SK-N-SH (cell line): ENCODE measurements around the gene SFMBT2. TPM values are rescaled to one million over a fixed set of nuclear protein-coding genes. Genes with fewer than 3 reads are reported as not detected.

Experiments
- CTCF ChIA-PET: fragments of 300-600, 350-600 bp; formaldehyde crosslinking; extraction: SDS; loops from one replicate; lab custom pipeline; 2021; lab: Yijun Ruan, JAX
- POLR2A ChIA-PET: fragments of 350-600 bp; sonication (Branson Sonifier 250); formaldehyde crosslinking; extraction: SDS; loops from one replicate; lab custom pipeline; 2020; ENCODE audit warnings: antibody characterized with exemption, inconsistent platforms; lab: Yijun Ruan, JAX
- DNase-seq: peaks from one replicate; pipeline ENCODE4 v3.0.0; 2012
- H2AFZ ChIP-seq: fragments of 200-600 bp; sonication (generic); 2 replicates; pipeline ENCODE4 v1.8.1; 2016; ENCODE audit warnings: antibody characterized with exemption, mild to moderate bottlenecking, low read depth
- H3F3A ChIP-seq: fragments of 200-600 bp; sonication (generic); replicated peaks from 2 replicates; pipeline ENCODE3; 2016; ENCODE audit warnings: antibody characterized with exemption, mild to moderate bottlenecking; ENCODE audit not compliant: insufficient read depth
- H3K27ac ChIP-seq, 2 experiments: fragments of 200-500 bp in 1 of 2; fragments of 200-600 bp in 1 of 2; sonication (Bioruptor generic) in 1 of 2; sonication (generic), shearing (Covaris generic) in 1 of 2; 2 replicates each; pipeline versions ENCODE4 v1.5.1 to v1.6.1; 2014 to 2016; ENCODE audit warnings: low read depth in 2 of 2, inconsistent platforms in 1 of 2, low read length in 1 of 2, mild to moderate bottlenecking in 1 of 2, mixed read lengths in 1 of 2
- H3K27me3 ChIP-seq: fragments of 200-600 bp; sonication (generic), shearing (Covaris generic); 2 replicates; pipeline ENCODE4 v1.6.1; 2016; ENCODE audit warnings: mixed run types; ENCODE audit not compliant: insufficient read depth
- H3K36me3 ChIP-seq, 2 experiments: fragments of 200-500 bp in 1 of 2; fragments of 200-600 bp in 1 of 2; sonication (Bioruptor generic) in 1 of 2; sonication (generic) in 1 of 2; replicated peaks in 1 of 2; 2 replicates each; pipeline versions ENCODE3 to v1.5.1; 2014 to 2016; ENCODE audit warnings: low read length in 1 of 2, mild to moderate bottlenecking in 1 of 2; ENCODE audit not compliant: insufficient read depth in 2 of 2, control insufficient read depth in 1 of 2
- H3K4me1 ChIP-seq, 2 experiments: fragments of 200-500 bp in 1 of 2; fragments of 200-600 bp in 1 of 2; sonication (Bioruptor generic) in 1 of 2; sonication (generic), shearing (Covaris generic) in 1 of 2; 2 replicates each; pipeline versions ENCODE4 v1.5.1 to v1.6.1; 2014 to 2016; ENCODE audit warnings: low read depth in 1 of 2, low read length in 1 of 2, mixed run types in 1 of 2; ENCODE audit not compliant: insufficient read depth in 2 of 2, control insufficient read depth in 1 of 2
- H3K4me2 ChIP-seq: fragments of 200-600 bp; sonication (generic), shearing (Covaris generic); 2 replicates; pipeline ENCODE4 v1.6.1; 2017; ENCODE audit warnings: mixed run types
- H3K4me3 ChIP-seq, 2 experiments: fragments of 200-500 bp in 1 of 2; fragments of 200-600 bp in 1 of 2; sonication (Bioruptor generic) in 1 of 2; sonication (generic), shearing (Covaris generic) in 1 of 2; 2 replicates each; pipeline versions ENCODE4 v1.5.1 to v1.8.1; 2014 to 2016; ENCODE audit warnings: low read depth in 2 of 2, inconsistent platforms in 1 of 2, low read length in 1 of 2, mild to moderate bottlenecking in 1 of 2, mixed read lengths in 1 of 2, moderate library complexity in 1 of 2
- H3K79me2 ChIP-seq: fragments of 200-600 bp; sonication (generic); 2 replicates; pipeline ENCODE4 v1.8.1; 2017; ENCODE audit warnings: mild to moderate bottlenecking; ENCODE audit not compliant: insufficient read depth
- H3K9ac ChIP-seq: fragments of 200-600 bp; sonication (generic); 2 replicates; pipeline ENCODE4 v1.6.1; 2017; ENCODE audit warnings: mixed run types
- H3K9me2 ChIP-seq: fragments of 200-600 bp; sonication (generic); 2 replicates; pipeline ENCODE4 v1.6.1; 2017; ENCODE audit warnings: mixed run types
- H3K9me3 ChIP-seq: fragments of 200-600 bp; sonication (generic); 2 replicates; pipeline ENCODE4 v1.6.1; 2017; ENCODE audit warnings: mixed run types, mild to moderate bottlenecking, moderate library complexity
- H4K20me1 ChIP-seq: fragments of 200-600 bp; sonication (generic); 2 replicates; pipeline ENCODE4 v1.6.1; 2017; ENCODE audit warnings: mild to moderate bottlenecking, mixed run types; ENCODE audit not compliant: insufficient read depth
- CTCF ChIP-seq: fragments of 200-600 bp; sonication (generic); IDR thresholded peaks from 2 replicates; pipeline ENCODE4 v1.6.1; 2017; ENCODE audit warnings: antibody characterized with exemption, mild to moderate bottlenecking, moderate library complexity
- EZH2phosphoT487 ChIP-seq: fragments of 200-600 bp; sonication (generic); IDR thresholded peaks from 2 replicates; pipeline ENCODE4 v1.6.1; 2017; ENCODE audit warnings: low read depth, mixed run types, mild to moderate bottlenecking, antibody characterized with exemption, moderate library complexity, borderline replicate concordance
- FOXM1 ChIP-seq: IDR thresholded peaks from 2 replicates; pipeline ENCODE4 v1.4.0; 2012; ENCODE audit warnings: low read depth, mild to moderate bottlenecking
- GABPA ChIP-seq: IDR thresholded peaks from 2 replicates; pipeline ENCODE4 v1.4.0; 2012; ENCODE audit warnings: low read depth, mild to moderate bottlenecking
- GATA2 ChIP-seq: sonication (generic); formaldehyde crosslinking; IDR thresholded peaks from 2 replicates; pipeline ENCODE4 v1.5.0; 2020; ENCODE audit warnings: mild to moderate bottlenecking, missing genetic modification reagents
- IRF3 ChIP-seq: fragments of 150-350 bp; IDR thresholded peaks from 2 replicates; pipeline ENCODE4 v1.6.1; 2016; ENCODE audit warnings: mild to moderate bottlenecking, low read depth, low read length
- MAX ChIP-seq: IDR thresholded peaks from 2 replicates; pipeline ENCODE4 v1.4.0; 2012; ENCODE audit warnings: low read depth
- MEF2A ChIP-seq: IDR thresholded peaks from 2 replicates; pipeline ENCODE4 v1.4.0; 2012; ENCODE audit warnings: low read depth, borderline replicate concordance
- NFIC ChIP-seq: IDR thresholded peaks from 2 replicates; pipeline ENCODE4 v1.4.0; 2012; ENCODE audit warnings: borderline replicate concordance
- NRF1 ChIP-seq: IDR thresholded peaks from 2 replicates; pipeline ENCODE4 v1.6.1; 2012; ENCODE audit warnings: low read depth, mild to moderate bottlenecking, low read length
- RAD21 ChIP-seq: IDR thresholded peaks from 2 replicates; pipeline ENCODE4 v1.6.1; 2012; ENCODE audit warnings: mild to moderate bottlenecking, low read length
- RCOR1 ChIP-seq: fragments of 150-350 bp; IDR thresholded peaks from 2 replicates; pipeline ENCODE4 v1.6.1; 2017; ENCODE audit warnings: antibody characterized with exemption, low read length
- RFX5 ChIP-seq: IDR thresholded peaks from 2 replicates; pipeline ENCODE4 v1.6.1; 2012; ENCODE audit warnings: mild to moderate bottlenecking, improper control_type of control experiment, low read length
- RXRA ChIP-seq: IDR thresholded peaks from 2 replicates; pipeline ENCODE4 v1.4.0; 2012; ENCODE audit warnings: low read depth, mild to moderate bottlenecking, borderline replicate concordance
- TAF1 ChIP-seq: IDR thresholded peaks from 2 replicates; pipeline ENCODE4 v1.6.1; 2012; ENCODE audit warnings: low read depth, mild to moderate bottlenecking, low read length, moderate library complexity, borderline replicate concordance
- TCF12 ChIP-seq: IDR thresholded peaks from 2 replicates; pipeline ENCODE4 v1.4.0; 2012
- USF1 ChIP-seq: IDR thresholded peaks from 2 replicates; pipeline ENCODE4 v1.4.0; 2012; ENCODE audit warnings: low read depth, borderline replicate concordance
- USF2 ChIP-seq: fragments of 150-350 bp; IDR thresholded peaks from 2 replicates; pipeline ENCODE4 v1.6.1; 2017; ENCODE audit warnings: antibody characterized with exemption, low read length, low read depth, borderline replicate concordance
- YY1 ChIP-seq: IDR thresholded peaks from 2 replicates; pipeline ENCODE4 v1.4.0; 2012; ENCODE audit warnings: low read depth, mild to moderate bottlenecking
- WGBS: methylation state at CpG from one replicate; pipeline ENCODE4 v1.1.6; 2017; ENCODE audit warnings: low lambda C conversion rate; 5-methylcytosine and 5-hydroxymethylcytosine counted together
- polyA plus RNA-seq, 3 experiments: library from polyadenylated mRNA; depleted of rRNA; stranded (reverse); fragments of >200 nt; gene quantifications; 2 replicates each; pipeline ENCODE4 v1.2.3, GENCODE V29; 2012

Gene SFMBT2
- polyA plus RNA-seq, 1 of the 3 experiments (the other 2 are of a cell fraction): 0.20 TPM

GRCh38 chr10:7165500-7166177 lies 245.2 kb downstream of the SFMBT2 start:
- Histone ChIP-seq H3K4me2 (no peak overlapping the region), H3K79me2 (no peaks in the 10 kb centered on the region), H3K4me1 (no peaks in the 10 kb centered on the region), H3K4me3 (no peak overlapping the region), H3K9me3 (no peaks in the 10 kb centered on the region), H4K20me1 (no peaks in the 10 kb centered on the region), H3K9ac (no peak overlapping the region), H3K36me3 (no peaks in the 10 kb centered on the region), H3K27ac (no peak overlapping the region), H3K27me3 (no peaks in the 10 kb centered on the region)
- ChIA-PET POLR2A (no interaction called here), CTCF (interaction anchor here (0.9 kb wide), 1 partner anchor 16 kb away, joined by 3 read pairs; no protein-coding TSS in a partner anchor)
- WGBS: 44% methylated on average over 4 of the region's 4 CpGs
- DNase-seq: no peak
- TF ChIP-seq TCF12: no peak
- TF ChIP-seq RAD21: no peak
- no peak for TF ChIP-seq MAX
- TF ChIP-seq USF1: no peak
- no peak for TF ChIP-seq RXRA
- TF ChIP-seq GATA2 (CRISPR knock-in tag): no peak
- no peak for TF ChIP-seq RFX5
- no peak for TF ChIP-seq MEF2A
- TF ChIP-seq FOXM1: no peak
- TF ChIP-seq TAF1: no peak
- TF ChIP-seq NFIC: no peak
- no peak for TF ChIP-seq IRF3
- no peak for TF ChIP-seq USF2
- no peak for TF ChIP-seq YY1
- TF ChIP-seq NRF1: no peak
- TF ChIP-seq EZH2phosphoT487: no peak
- TF ChIP-seq GABPA: no peak
- TF ChIP-seq CTCF: no peak
- no peak for TF ChIP-seq RCOR1
- TF ChIP-seq, all 33 proteins: peak for 0
- Histone ChIP-seq H3F3A (no peaks in the 10 kb centered on the region), H3K9me2 (no peaks in the 10 kb centered on the region), H2AFZ (no peak overlapping the region)
